Measurements from ENCODE around the gene LRRC56.

GRCh38 chr11:587546-587945 is 50.2 kb downstream of the LRRC56 start:
- TF ChIP-seq CTCF (conservative IDR thresholded peaks at IDR 0.05 in 1 of 2, IDR thresholded peaks at IDR 0.05 in 1 of 2; ENCODE audit: extremely low read depth in 1 of 2, insufficient read depth in 1 of 2, low read depth in 1 of 2, low read length in 2 of 2) (no peak), EZH2 (IDR thresholded peaks at IDR 0.05; ENCODE audit: borderline replicate concordance, low read length) (no peak)
